Stimulated activated CD4-positive, alpha-beta T cell treated with anti-CD3 and anti-CD28 coated beads, TNF-alpha, amount 100 ng/mL, for 48 hours (primary cell): ENCODE measurements around the gene ERAL1.
"Not testable (repeated sequence)": the region's sequence is repeated elsewhere in the genome, so short reads cannot be mapped to it uniquely, and the experiment has no call there.

Experiments used
- DNase-seq, 3 donors: peaks; one replicate each; pipeline ENCODE4 v3.0.0-alpha.2; 2020; ENCODE audit warnings: low read depth in 3 of 3

The ERAL1 gene

DNA sequence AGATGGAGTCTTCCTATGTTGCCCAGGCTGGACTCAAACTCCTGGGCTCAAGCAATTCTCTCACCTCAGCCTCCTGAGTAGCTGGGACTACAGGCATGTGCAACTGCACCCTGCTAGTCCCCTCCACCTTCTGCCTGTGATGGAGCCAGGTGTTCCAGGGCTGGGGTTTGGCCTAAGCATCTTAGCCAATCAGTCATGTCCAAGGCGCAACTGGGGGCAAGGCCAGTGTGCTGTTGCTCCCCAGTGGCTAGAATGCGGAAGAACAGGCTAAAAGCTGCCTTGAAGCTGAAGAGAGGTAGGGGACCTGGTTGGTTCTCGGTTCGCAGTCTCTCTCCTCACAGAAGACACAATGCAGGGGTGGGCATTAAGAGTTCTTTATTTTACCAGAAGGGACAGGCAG, 24.2 kb downstream of the ERAL1 start:
- DNase-seq: no peak

DNA sequence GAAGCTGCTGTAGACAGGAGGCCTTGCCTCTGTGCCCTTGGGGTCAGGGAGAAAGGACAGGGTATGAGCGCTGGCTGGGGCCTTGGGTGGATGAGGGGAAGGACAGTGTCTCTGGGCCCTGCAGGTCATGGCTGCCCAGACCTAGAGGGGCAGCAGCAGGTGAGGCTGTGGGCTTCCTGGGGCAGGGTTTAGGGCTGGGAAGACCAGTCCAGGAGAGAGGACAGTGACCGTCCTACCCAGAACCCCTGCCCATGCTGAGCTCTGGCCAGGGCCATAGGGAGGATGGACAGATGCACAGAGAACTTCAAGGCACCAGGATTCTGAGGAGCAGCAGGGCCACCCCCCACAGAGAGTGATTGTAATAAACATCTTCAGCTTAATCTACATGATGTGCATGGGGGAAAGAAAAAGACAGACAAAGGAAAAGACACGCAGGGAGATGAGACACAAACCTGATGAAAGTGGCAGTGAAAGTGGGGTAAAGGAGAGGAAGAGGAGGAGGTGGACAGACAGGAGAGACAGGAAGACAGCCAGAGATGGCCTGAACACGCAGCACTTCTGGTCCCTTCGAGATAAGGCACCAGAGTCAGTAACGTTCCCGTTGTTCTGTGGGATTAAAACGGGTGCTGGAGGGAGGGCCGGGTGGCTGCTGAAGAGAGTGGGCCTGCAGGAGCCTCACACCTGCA, 25.2 kb downstream of the ERAL1 start:
- no peak for DNase-seq

DNA sequence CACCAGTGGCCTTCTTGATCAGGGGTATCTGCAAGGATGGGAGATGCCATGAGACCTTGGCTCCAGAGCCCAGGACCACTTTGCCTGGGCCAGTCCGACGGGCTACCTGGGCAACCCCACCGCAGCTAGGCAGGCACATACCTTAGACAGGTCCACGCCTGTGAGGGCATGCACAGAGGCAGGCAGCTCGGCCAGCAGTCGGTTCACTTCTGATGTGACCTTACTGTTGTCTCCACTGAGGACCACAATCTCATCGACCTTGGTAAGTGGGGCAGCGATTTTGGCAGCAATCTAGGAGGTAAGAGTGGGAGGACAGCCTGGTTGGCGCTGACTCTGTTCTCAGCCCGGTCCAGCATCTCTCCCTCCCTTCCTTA, 25.7 kb downstream of the ERAL1 start:
- no peak for DNase-seq

DNA sequence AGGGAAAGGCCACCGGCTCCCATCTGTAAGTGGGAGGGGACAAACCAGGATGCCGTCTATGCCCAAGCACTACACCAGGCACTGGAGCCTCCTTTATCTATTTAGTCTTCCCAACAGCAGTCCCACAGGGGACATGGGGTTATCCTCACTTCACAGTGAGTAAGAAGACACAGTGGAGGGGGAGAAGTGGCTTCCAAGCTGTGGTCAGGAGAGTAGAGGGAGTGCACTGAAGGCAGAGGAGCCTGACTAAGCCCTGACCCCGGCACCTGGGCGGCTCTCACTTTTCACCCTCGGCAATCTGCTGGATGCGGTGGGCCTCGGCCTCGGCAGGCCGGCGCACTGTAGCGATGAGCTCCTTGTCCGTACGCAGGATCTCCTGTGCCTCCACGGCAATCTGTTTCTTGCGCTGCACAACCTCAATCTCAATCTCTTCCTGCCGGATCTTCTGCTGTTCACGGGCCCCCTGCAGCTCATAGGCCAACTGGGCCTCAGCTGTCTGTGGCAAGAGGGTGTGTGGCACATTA, 26.8 kb downstream of the ERAL1 start:
- no peak for DNase-seq

DNA sequence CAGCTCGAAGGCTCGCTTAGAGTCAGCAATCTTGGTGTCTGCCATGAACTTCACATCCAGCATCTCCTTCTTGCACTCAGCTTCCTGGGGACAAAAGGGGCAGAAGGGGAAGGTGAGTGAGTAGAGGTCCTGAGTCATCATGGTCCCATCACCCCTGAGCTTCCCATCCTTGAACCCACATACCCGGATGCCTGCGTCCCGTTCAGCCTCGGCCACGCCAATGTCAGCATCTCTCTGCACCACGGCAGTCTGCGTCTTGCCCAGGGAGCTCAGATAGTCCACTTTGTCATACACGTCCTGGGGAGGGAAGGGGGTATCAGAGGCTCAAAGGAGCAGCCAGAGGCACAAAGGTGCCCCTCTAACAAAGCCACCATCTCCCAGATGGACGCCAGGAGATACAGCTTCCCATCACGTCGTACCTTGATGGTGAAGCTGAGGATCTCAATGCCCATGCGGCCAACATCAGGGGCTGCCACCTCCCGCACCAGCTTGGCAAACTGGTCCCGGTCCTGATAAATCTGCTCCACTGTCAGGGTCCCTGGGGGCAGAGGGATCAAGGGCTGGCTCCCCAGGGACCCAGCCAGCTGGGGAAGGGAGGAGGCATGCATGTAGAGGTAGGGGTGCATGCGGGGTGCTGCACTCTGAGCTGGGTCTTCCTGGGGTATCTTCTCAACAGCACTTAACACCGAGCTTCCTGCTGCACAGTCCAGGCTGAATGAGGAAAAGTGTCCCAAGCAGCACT, 27.5 kb downstream of the ERAL1 start:
- no peak for DNase-seq

DNA sequence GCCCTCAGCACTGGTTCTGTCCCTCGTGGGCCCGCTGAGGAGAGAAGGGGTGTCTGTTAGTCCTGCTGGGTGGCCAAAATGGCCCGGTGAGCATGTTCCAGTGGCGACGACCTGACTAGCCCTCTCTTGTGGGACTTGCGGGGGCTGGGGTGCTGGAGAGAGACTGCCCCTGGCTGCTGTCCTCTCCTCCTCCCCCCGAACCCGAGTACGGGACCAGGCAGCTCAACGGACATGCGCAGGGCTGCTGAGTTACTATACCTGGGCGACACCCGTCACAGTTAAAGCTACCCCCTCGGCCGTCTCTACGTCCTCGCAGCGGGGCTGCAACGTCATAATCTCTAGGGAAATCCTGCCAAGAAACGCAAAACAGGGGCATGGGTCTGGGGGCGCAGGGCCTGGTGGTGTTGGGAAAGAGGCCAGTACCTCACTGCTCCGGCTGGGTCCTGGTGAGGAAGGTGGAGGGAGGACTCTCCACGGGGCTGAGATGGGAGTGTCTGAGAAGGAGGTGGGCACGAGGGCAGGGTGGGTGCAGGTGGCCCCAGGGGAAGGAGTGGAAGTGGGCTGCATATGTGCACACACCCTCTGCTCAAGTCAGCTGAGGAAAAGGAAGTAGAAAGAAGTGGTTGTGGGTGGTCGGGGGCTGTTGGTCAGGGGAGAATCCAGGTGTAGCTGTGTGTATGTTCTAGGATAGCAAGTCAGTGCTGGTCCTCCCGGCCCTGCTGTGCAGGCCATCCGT, 29.3 kb downstream of the ERAL1 start:
- no peak for DNase-seq

DNA sequence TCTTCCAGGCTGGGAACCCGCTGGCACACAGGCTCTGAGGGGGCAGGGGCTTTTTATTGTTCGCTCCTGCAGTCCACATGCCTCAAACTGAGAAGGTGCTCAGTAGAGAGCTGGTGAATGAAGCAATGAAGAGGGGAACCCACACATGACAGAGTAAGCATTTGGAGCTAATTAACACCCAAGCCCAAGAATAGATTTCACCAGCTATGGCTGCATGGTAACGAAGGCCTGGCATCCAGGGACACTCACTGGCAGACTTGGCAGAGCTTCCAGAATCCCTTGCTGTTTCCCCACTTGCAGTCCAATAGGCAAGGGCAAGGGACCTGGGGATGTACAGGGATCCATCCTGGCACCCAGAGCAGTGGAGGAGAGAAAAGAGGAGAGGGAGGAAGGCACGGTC, 30.5 kb downstream of the ERAL1 start:
- DNase-seq: no peak

DNA sequence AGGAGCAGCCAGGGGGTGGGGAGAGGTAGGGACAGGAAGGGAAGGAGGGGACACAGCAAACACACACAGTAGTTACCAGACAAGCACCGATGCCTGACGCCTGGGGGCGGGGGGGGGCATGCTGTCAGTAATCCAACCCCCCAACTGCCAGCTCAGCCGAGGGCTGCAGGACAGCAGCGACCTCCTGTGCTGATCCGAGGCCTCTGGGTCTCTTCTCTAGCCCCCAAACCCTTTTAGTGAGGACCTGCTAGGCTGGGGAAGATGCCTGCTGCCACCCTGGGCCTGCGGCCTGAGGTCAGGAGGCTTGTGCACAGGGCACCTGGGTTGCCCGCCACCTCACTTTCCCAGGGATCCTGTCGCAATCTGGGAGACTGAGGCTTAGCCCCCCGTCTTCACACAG, 31.1 kb downstream of the ERAL1 start:
- no peak for DNase-seq

DNA sequence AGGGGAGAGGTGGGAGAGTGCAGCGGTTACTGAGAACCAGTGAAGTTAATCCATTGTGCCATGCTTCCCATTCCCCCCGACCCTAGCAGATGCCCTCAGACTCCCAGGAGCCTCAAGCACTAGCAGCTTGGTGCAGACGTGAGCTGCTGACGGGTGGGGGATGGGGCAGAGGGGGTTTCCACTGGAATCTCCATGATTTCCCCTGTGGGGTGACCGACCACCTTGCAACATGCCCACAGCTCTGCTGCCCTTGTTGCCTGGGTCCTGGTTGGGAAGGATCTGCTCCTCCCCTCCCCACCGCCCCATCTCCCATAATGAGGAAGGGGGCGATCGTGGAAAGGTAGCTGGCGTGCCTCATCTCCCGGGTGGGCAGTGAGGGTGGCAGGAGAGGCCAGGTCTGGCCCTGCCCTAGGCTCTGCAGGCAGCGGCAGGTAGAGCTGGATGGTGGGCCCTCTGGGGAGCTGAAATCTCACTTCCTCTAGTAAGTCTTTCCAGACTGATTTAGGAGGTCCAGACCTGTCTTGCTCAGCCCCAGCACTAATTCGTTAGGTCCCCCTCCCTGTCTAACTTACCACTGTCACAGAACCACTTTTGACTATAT, 33.2 kb downstream of the ERAL1 start:
- no peak for DNase-seq

DNA sequence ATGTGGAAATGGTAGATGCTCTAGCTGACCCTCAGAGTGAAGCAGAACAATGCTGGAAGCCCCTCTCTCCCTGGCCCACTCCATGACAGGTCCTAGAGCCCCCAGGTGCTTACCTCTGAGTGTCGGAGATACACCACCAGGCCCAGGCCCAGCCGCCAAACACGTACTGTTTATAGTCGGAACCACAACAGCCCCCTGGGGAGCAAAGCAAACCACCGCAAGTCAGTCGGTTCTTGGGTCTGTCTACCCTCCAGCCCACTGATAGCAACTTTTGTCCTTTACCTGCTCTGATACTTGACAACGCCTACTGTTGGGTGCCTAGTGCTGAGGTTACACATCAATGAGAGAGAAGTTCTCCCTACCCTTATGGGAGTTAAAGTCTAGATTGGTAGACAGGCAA, 34.0 kb downstream of the ERAL1 start:
- DNase-seq: no peak

DNA sequence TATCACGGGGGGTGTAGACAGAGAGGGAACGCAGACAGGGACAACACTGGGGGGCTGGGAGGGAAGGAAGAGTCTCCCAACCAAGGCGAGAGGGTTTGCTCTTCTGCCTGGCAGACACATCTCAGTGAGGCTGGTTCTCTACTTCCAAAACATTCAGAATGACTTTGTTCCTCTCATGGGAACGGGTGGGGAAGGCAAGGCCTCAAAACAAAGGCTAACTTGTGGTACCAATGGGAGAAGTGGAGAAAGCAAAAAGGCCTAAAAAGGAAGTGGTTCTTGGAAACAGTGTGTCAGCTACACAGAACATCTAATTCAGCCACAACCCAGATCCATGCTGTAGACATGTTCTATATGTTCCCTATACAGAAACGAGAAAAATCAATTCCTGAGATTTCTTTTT, 35.2 kb downstream of the ERAL1 start:
- DNase-seq: no peak

DNA sequence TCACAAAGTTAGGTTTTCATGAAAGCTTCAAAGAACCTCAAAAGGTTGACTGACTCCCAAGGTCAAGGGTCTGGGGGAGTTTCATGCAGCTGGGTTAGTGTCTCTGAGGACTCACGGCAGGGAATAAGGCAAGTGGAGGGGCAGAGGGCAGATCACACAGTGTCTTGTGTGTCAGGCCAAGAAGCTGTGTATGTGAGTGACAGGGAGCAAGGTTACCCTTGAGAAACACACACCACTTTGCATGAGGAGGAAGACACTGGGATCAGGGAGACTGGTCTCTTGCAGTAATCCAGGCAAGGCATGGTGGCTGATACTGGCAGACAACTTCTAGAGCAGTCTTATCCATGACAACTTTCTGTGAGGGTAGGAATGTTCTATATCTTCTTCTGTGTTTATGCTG, 36.4 kb downstream of the ERAL1 start:
- no peak for DNase-seq

DNA sequence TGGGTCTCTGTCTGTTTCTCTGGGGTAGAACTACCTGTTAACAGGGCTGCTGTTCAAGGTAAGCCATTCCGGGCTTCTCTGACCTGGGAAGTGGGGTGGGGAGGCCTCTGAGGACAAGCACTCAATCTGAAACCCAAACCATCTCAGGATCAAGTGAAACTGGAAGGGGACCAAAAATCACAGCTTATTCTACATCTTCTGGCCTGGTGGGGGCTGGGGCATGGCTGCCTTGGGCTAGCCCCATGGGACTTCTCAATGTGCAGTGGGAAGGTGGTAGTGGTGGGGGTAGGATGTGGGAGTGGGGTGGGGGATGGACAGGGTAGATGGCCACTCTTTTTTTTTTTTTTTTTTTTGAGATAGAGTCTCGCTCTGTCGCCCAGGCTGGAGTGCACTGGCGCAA, 37.2 kb downstream of the ERAL1 start:
- DNase-seq: no peak

DNA sequence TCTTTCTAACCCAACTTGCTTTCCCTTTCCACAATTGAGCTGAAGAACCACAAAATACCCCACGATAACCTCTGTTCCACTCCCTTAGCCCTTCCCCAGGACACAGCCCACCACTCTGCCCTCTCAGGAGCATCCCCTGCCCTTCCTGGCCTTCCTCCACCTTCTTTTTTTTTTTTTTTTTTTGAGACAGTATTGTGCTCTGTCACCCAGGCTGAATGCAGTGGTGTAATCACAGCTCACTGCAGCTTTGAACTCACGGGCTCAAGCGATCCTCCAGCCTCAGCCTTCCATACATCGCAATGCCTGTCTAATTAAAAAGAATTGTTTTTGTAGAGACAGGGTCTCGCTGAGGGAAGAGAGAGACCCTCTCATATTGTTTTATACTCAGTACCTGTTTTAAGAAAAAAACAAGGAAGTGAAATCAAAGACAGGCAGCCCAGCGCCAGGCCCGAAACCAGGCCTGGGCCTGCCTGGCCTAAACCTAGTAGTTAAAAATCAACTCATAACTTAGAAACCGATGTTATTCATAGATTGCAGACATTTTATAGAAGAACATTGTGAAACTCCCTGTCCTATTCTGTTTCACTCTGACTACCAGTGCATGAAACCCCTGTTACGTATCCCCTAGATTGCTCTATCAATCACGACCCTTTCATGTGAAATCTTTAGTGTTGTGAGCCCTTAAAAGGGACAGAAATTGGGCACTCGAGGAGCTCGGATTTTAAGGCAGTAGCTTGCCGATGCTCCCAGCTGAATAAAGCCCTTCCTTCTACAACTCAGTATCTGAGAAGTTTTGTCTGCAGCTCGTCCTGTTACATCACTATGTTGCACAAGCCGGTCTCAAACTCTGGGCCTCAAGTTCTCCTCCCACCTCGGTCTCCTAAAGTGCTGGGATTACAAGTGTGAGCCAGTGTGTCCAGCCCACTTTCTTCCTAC, 38.7 kb downstream of the ERAL1 start:
- not testable (repeated sequence) for DNase-seq

DNA sequence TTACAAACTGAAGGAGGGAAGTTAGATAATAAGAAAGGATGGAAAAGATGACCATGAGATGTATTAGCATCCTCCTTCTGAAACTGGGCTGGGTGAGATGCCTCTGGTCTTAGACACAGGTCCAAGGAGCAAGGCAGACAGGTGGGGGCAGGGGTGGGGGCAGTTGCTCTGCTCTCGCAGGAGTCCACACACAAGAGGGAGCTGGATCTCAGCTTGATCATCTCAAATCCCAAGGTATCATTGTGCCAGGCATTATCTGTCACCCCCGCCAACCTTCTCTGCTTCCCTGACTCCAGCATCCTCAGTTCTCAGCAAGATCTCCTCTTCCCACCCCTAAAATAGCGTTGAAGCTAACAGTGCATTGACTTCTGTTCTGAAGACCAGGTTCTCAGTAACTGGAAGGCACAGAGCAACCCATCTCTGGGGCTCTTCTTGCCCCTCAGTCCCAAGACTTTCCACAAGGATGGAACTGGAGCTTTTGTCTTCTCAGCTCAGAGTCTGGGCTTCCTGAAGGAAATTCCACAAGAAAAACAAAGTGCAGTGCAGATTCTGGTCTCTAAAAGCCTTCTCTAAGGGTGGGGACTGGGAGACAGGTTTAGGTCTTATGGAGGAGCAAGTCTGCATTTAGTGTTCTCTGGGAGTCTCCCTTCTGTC, 41.1 kb downstream of the ERAL1 start:
- DNase-seq: no peak

DNA sequence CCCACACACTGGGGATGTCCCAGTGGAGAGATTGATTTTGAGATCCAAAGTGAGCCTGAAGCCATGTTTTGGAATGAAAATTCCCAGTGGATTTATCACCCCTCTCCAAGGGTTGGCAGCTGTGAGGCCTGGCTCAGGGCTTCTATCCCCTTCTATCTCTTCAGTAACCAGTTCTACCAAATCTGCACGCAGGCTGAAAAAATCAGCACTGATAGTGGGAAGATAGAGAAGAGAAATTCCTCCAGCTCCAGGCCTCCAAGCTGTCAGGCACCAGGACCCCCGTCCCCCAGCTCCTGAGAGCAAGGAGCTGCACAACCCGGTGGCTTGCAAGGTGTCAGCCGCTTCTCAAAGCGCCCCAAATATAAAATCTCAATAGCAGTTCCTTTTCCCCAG, 41.7 kb downstream of the ERAL1 start:
- no peak for DNase-seq

DNA sequence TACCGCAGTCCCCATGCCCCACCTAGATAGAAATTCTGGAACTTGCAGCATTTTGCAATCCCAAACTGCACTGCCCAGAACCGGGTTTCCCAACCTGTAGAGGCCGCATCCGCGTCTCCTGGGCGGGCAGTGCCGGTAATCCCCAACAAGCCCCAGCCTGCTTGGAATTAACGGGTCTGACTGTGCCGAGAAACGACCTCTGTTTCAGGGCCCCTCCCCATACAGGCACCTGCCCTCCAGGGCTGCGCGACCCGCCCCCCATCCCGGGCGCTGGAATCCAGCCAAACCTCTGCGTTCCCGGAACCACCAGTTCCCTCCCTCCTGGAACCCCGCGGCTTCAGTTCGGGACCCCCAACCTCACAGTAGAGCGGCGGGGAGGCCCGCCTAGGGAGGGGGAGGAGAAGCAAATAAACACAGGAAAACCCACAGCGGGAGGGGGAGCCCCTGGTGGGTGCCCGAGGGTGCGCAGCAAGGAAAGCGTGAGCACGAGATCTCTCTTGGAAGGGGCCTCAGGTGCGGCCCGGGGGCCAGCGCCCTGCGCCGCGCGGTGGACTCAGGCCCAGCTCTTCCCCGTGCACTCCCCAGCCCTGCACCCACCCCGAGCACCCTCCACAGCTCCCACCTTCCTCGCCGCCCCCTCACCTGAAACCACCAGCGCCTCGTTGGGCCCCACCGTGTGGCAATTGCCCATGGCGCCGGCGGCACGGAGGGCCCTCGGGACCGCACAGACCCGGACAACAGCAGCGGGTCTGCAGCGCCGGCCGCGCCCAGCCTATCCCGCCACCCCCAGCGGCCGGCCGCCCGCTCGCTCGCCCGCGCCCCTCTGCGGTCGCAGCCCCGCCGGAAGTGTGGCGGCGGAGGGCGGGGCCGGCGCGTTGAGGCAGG, 42.3 kb downstream of the ERAL1 start, which contains the start of gene FLOT2:
Gene FLOT2 (minus strand): TSS at position 850 of the 885 bp plus-strand sequence. CDS start 159 bp downstream, at position 691.
- DNase-seq: peak; percentile 27 to 51 (median 44)

DNA sequence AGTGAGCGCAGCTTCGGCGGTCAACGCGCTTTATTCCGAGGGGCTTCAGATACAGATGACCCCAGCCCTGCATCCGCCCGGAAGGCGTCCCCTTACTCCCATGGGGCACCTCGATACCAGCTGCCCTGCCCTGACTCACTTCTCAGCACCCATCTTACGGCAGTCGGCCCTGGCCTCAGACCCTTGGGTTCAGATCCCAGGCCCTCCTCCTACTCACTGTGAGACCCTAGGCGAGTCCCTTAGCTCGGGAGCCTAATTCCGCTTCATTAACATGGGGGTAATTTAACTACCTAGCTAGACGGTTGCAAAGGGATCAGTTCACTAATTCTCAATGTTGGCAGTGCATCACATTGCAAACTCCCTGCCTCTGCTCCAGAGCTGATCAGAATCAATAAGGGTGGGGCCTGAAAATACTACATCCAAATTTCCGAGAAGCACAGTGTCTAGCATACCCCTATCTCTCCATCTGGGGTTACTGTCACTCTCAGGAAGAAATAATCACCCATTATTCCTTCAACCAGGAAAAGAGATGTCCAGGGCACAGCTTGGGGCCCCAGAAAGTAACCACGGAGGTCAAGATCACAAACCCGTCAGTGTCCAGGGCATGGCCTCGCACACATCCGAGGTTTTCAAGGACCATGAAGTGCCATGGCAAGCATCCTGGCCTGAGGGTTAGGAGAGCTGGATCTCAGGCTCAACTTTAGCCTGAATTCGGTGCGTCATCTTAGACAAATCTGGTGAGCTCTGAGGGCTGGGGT, 43.1 kb downstream of the ERAL1 start:
- no peak for DNase-seq

DNA sequence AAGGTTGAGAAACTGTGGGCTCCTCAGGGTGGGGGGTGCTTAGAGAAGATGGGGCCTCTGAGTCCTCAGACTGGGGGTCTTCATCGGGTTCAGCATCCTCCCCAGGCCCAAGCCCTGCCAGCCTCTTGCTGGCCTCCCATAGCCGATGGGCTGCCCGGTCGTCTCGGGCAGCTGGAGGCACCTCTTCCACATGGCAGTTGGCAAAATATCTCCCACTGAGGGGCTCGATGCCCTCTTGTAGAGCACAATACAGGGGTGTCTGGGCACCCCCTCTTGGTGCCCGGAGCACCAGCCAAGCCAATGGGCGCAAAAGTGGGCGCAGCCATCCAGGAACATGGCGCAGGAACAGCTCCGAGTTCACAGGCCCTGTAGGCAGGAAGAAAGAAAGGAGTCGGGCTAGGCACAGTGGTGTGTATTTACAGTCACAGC, 43.7 kb downstream of the ERAL1 start:
- no peak for DNase-seq
